ENCODE results near the gene ACAP3. TPM values are rescaled to one million over a fixed set of nuclear protein-coding genes. Genes with fewer than 3 reads are reported as not detected.

The ACAP3 gene
- total and polyA plus RNA-seq, 7 experiments from 2014 or later = 3.2 to 70.8 (median 55.1) TPM

GRCh38 chr1:1242461-1243265 is 65.1 kb downstream of the ACAP3 start:
- no peak for ATAC-seq
- DNase-seq = no peak
- no peaks in the 10 kb centered on the region for H3K36me3 ChIP-seq (ENCODE audit: control insufficient read depth in 2 of 3, insufficient read depth in 3 of 3, low read length in 3 of 3)
- Mint-ChIP-seq H3K9me3 (no peaks in the 10 kb centered on the region), H3K4me3 (no peak overlapping the region), H3K27me3 (peaks cover 0 to 4% (median 0%) of the 10 kb centered on the region in 5 donors), H3K4me1 (no peaks in the 10 kb centered on the region), H3K36me3 (no peaks in the 10 kb centered on the region), H3K27ac (no peak overlapping the region)
- ChIA-PET CTCF (no interaction called here), POLR2A (no interaction called here)
- H3K4me1 ChIP-seq (ENCODE audit: control insufficient read depth in 2 of 2, insufficient read depth in 2 of 2, low read length in 2 of 2) = no peaks in the 10 kb centered on the region
- no peak overlapping the region for H3K27ac ChIP-seq (ENCODE audit: low read depth, low read length)
- H3K27me3 ChIP-seq (ENCODE audit: control insufficient read depth in 2 of 2, insufficient read depth in 2 of 2, low read length in 2 of 2) = no peaks in the 10 kb centered on the region
- no peaks in the 10 kb centered on the region for H3K9me3 ChIP-seq (ENCODE audit: control insufficient read depth in 2 of 3, low read length in 3 of 3)
- no peak overlapping the region for H3K4me3 ChIP-seq (ENCODE audit: low read length)
- intact Hi-C loops (cut with micrococcal nuclease) = no loop called here

Small RNA genes within 50 kb of the gene (microRNA-seq; reads per million reads assigned to microRNA genes)
- gene MIR6726 (ENCODE audit: borderline microRNAs expressed) = not detected
- gene MIR6727 (ENCODE audit: borderline microRNAs expressed) = not detected
- not detected for gene MIR6808 (ENCODE audit: borderline microRNAs expressed)

Other genes with a start within 250 kb of the ACAP3 start
- gene RNF223, start 233.6 kb downstream of the ACAP3 start, total RNA-seq = under 1 TPM in 1 of 5 experiments, not detected in 4; 0.32 TPM
- gene RNF223, start 233.6 kb downstream of the ACAP3 start, polyA plus RNA-seq = not detected
- 10 to 100 TPM; 17.6 to 21.9 (median 19.6) TPM for gene C1orf159, start 191.8 kb downstream of the ACAP3 start, total RNA-seq
- gene C1orf159, start 191.8 kb downstream of the ACAP3 start, polyA plus RNA-seq = 10 to 100 TPM in 1 of 2 donors, 1 to 10 TPM in 1; 6.4 to 10.5 TPM
- gene TTLL10, start 134.1 kb downstream of the ACAP3 start, total RNA-seq = under 1 TPM in 2 of 5 experiments, not detected in 3; 0.58 to 0.80 TPM
- not detected for gene TTLL10, start 134.1 kb downstream of the ACAP3 start, polyA plus RNA-seq
- 10 to 100 TPM in 2 of 5 experiments, 1 to 10 TPM in 1, not detected in 2; 2.6 to 81.7 (median 12.6) TPM for gene TNFRSF18, start 101.3 kb downstream of the ACAP3 start, total RNA-seq
- gene TNFRSF18, start 101.3 kb downstream of the ACAP3 start, polyA plus RNA-seq = under 1 TPM in 1 of 2 donors, not detected in 1; 0.32 TPM
- gene TNFRSF4, start 93.8 kb downstream of the ACAP3 start, total RNA-seq = 100 to 1,000 TPM in 1 of 5 experiments, 10 to 100 TPM in 1, 1 to 10 TPM in 2, under 1 TPM in 1; 0.49 to 192 (median 7.8) TPM
- gene TNFRSF4, start 93.8 kb downstream of the ACAP3 start, polyA plus RNA-seq = 1 to 10 TPM; 1.4 to 1.5 TPM
- 100 to 1,000 TPM in 4 of 5 experiments, 10 to 100 TPM in 1; 75.8 to 124 (median 110) TPM for gene SDF4, start 75.9 kb downstream of the ACAP3 start, total RNA-seq
- gene SDF4, start 75.9 kb downstream of the ACAP3 start, polyA plus RNA-seq = 10 to 100 TPM; 74.8 to 90.7 TPM
- gene B3GALT6, start 75.7 kb downstream of the ACAP3 start, total RNA-seq = 10 to 100 TPM; 10.9 to 29.0 (median 22.8) TPM
- 10 to 100 TPM in 1 of 2 donors, 1 to 10 TPM in 1; 7.2 to 12.7 TPM for gene B3GALT6, start 75.7 kb downstream of the ACAP3 start, polyA plus RNA-seq
- 1 to 10 TPM; 2.5 to 5.8 (median 3.0) TPM for gene C1QTNF12, start 61.2 kb downstream of the ACAP3 start, total RNA-seq
- under 1 TPM in 1 of 2 donors, not detected in 1; 0.56 TPM for gene C1QTNF12, start 61.2 kb downstream of the ACAP3 start, polyA plus RNA-seq
- 10 to 100 TPM; 62.3 to 89.3 (median 75.1) TPM for gene UBE2J2, start 34.1 kb downstream of the ACAP3 start, total RNA-seq
- gene UBE2J2, start 34.1 kb downstream of the ACAP3 start, polyA plus RNA-seq = 10 to 100 TPM; 86.1 to 92.2 TPM
- gene SCNN1D, start 27.5 kb downstream of the ACAP3 start, total RNA-seq = 10 to 100 TPM in 3 of 5 experiments, 1 to 10 TPM in 2; 4.2 to 15.8 (median 10.1) TPM
- not detected for gene SCNN1D, start 27.5 kb downstream of the ACAP3 start, polyA plus RNA-seq
- gene PUSL1, start 667 bp upstream of the ACAP3 start, total RNA-seq = 10 to 100 TPM; 17.7 to 25.4 (median 19.4) TPM
- gene PUSL1, start 667 bp upstream of the ACAP3 start, polyA plus RNA-seq = 10 to 100 TPM; 16.2 to 26.1 TPM
- 100 to 1,000 TPM; 126 to 187 (median 161) TPM for gene INTS11, start 16.7 kb upstream of the ACAP3 start, total RNA-seq
- gene INTS11, start 16.7 kb upstream of the ACAP3 start, polyA plus RNA-seq = 10 to 100 TPM; 62.8 to 74.0 TPM
- 10 to 100 TPM; 11.5 to 29.3 (median 19.1) TPM for gene CPTP, start 16.9 kb upstream of the ACAP3 start, total RNA-seq
- gene CPTP, start 16.9 kb upstream of the ACAP3 start, polyA plus RNA-seq = 10 to 100 TPM; 17.7 to 26.5 TPM
- 1 to 10 TPM; 1.1 to 2.6 (median 1.8) TPM for gene TAS1R3, start 23.4 kb upstream of the ACAP3 start, total RNA-seq
- under 1 TPM in 1 of 2 donors, not detected in 1; 0.32 TPM for gene TAS1R3, start 23.4 kb upstream of the ACAP3 start, polyA plus RNA-seq
- gene DVL1, start 41.5 kb upstream of the ACAP3 start, total RNA-seq = 10 to 100 TPM; 40.2 to 54.9 (median 45.9) TPM
- gene DVL1, start 41.5 kb upstream of the ACAP3 start, polyA plus RNA-seq = 1 to 10 TPM in 1 of 2 donors, under 1 TPM in 1; 0.78 to 1.1 TPM
- 1 to 10 TPM in 3 of 5 experiments, under 1 TPM in 2; 0.39 to 2.2 (median 1.0) TPM for gene MXRA8, start 50.6 kb upstream of the ACAP3 start, total RNA-seq
- gene MXRA8, start 50.6 kb upstream of the ACAP3 start, polyA plus RNA-seq = under 1 TPM; 0.41 to 0.66 TPM
- gene AURKAIP1, start 67.3 kb upstream of the ACAP3 start, total RNA-seq = 100 to 1,000 TPM in 1 of 5 experiments, 10 to 100 TPM in 4; 53.8 to 107 (median 64.5) TPM
- 100 to 1,000 TPM; 135 to 160 TPM for gene AURKAIP1, start 67.3 kb upstream of the ACAP3 start, polyA plus RNA-seq
- gene CCNL2, start 91.4 kb upstream of the ACAP3 start, total RNA-seq = 100 to 1,000 TPM; 130 to 403 (median 278) TPM
- gene CCNL2, start 91.4 kb upstream of the ACAP3 start, polyA plus RNA-seq = 10 to 100 TPM; 16.3 to 38.3 TPM
- gene MRPL20, start 99.4 kb upstream of the ACAP3 start, total RNA-seq = 100 to 1,000 TPM in 4 of 5 experiments, 10 to 100 TPM in 1; 91.2 to 135 (median 122) TPM
- gene MRPL20, start 99.4 kb upstream of the ACAP3 start, polyA plus RNA-seq = 100 to 1,000 TPM; 221 to 239 TPM
- not detected for gene ANKRD65, start 113.3 kb upstream of the ACAP3 start, total RNA-seq
- gene ANKRD65, start 113.3 kb upstream of the ACAP3 start, polyA plus RNA-seq = not detected
- 1 to 10 TPM in 1 of 5 experiments, under 1 TPM in 1, not detected in 3; 0.15 to 1.2 TPM for gene VWA1, start 127.8 kb upstream of the ACAP3 start, total RNA-seq
- not detected for gene VWA1, start 127.8 kb upstream of the ACAP3 start, polyA plus RNA-seq
- 1 to 10 TPM in 4 of 5 experiments, under 1 TPM in 1; 0.61 to 2.0 (median 1.4) TPM for gene ATAD3C, start 141.8 kb upstream of the ACAP3 start, total RNA-seq
- gene ATAD3C, start 141.8 kb upstream of the ACAP3 start, polyA plus RNA-seq = under 1 TPM; 0.64 to 0.76 TPM
- 10 to 100 TPM; 42.5 to 53.8 (median 51.7) TPM for gene ATAD3B, start 163.8 kb upstream of the ACAP3 start, total RNA-seq
- gene ATAD3B, start 163.8 kb upstream of the ACAP3 start, polyA plus RNA-seq = 1 to 10 TPM; 4.5 to 6.1 TPM
- 10 to 100 TPM; 21.0 to 41.3 (median 22.9) TPM for gene ATAD3A, start 204.2 kb upstream of the ACAP3 start, total RNA-seq
- gene ATAD3A, start 204.2 kb upstream of the ACAP3 start, polyA plus RNA-seq = 10 to 100 TPM in 1 of 2 donors, 1 to 10 TPM in 1; 5.4 to 11.6 TPM
- 1 to 10 TPM in 3 of 5 experiments, under 1 TPM in 1, not detected in 1; 0.66 to 2.8 (median 1.7) TPM for gene TMEM240, start 232.7 kb upstream of the ACAP3 start, total RNA-seq
- under 1 TPM in 1 of 2 donors, not detected in 1; 0.84 TPM for gene TMEM240, start 232.7 kb upstream of the ACAP3 start, polyA plus RNA-seq